Mononuclear cell (primary cell): ENCODE results near the gene PTCHD1. TPM values are rescaled to one million over a fixed set of nuclear protein-coding genes. Genes with fewer than 3 reads are reported as not detected.

Experiments
- H3K27me3 ChIP-seq: 2 replicates; pipeline ENCODE4 v1.6.0; 2011; ENCODE audit warnings: low read length, control low read depth; ENCODE audit not compliant: insufficient read depth
- H3K4me1 ChIP-seq: 2 replicates; pipeline ENCODE4 v1.5.1; 2011; ENCODE audit warnings: mild to moderate bottlenecking, low read length, control low read depth; ENCODE audit not compliant: insufficient read depth
- H3K4me3 ChIP-seq: 2 replicates; pipeline ENCODE4 v1.5.1; 2011; ENCODE audit warnings: mild to moderate bottlenecking, low read length, moderate library complexity
- H3K9me3 ChIP-seq: 2 replicates; pipeline ENCODE4 v1.5.1; 2011; ENCODE audit warnings: low read depth, mild to moderate bottlenecking, control low read depth, low read length
- total RNA-seq: library from RNA; depleted of rRNA; stranded (reverse); fragments of >200 nt; gene quantifications from one replicate; pipeline ENCODE4 v1.2.3, GENCODE V29; 2012

Gene PTCHD1
- total RNA-seq = under 0.01 TPM

DNA sequence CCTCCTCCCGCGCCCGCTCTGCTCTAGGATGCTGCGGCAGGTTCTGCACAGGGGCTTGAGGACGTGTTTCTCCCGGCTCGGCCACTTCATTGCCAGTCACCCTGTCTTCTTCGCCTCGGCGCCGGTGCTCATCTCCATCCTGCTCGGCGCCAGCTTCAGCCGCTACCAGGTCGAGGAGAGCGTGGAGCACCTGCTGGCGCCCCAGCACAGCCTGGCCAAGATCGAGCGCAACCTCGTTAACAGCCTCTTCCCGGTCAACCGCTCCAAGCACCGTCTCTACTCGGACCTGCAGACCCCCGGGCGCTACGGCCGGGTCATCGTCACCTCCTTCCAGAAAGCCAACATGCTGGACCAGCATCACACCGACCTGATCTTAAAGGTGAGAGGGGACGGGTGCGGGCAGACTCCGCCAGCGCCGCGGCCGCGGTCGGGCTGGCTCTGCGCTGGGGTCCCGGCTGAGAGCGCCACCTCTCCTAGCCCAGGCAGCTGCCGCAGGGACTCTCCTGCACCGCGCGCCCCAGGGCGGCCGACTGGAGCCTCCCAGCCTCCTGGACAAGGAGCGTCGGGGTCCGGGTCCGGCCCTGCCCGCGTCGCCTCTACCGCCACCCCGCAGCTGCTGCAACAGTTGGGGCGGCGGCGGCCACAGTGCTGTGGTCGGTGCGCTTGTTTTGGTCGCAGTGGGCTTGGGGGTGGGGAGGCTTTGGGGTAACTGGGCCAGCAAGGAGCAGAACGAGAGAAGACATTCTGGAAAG lies at the start of gene PTCHD1:
Gene PTCHD1 (plus strand): TSS at position 2 of the 752 bp plus-strand sequence. CDS start 27 bp downstream, at position 29.
- Histone ChIP-seq H3K27me3 (peaks cover 30% of the 10 kb centered on the region), H3K9me3 (no peaks in the 10 kb centered on the region), H3K4me3 (no peak within 1 kb of the TSS), H3K4me1 (no peaks in the 10 kb centered on the region)

DNA sequence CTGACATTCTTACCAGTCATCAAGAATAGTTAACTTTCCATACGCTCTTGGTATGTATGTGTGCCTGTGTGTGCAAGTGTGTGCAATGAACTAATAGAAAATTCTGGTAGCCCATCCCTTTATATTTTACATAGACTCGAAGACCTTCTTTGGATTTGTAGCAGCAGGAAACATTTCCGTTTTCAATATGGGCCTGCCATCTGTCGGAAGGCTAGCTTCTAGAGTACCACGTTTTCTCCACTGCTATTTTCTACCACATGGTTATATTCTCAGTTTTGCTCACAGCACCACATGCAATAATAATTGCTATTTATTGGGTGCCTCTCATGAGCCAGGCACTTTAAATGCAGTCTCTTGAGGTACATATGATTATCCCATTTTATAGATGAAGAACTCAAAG lies 47.9 kb upstream of the PTCHD1 start:
- Histone ChIP-seq H3K27me3 (no peaks in the 10 kb centered on the region), H3K4me1 (no peaks in the 10 kb centered on the region), H3K4me3 (no peak overlapping the region), H3K9me3 (no peaks in the 10 kb centered on the region)

DNA sequence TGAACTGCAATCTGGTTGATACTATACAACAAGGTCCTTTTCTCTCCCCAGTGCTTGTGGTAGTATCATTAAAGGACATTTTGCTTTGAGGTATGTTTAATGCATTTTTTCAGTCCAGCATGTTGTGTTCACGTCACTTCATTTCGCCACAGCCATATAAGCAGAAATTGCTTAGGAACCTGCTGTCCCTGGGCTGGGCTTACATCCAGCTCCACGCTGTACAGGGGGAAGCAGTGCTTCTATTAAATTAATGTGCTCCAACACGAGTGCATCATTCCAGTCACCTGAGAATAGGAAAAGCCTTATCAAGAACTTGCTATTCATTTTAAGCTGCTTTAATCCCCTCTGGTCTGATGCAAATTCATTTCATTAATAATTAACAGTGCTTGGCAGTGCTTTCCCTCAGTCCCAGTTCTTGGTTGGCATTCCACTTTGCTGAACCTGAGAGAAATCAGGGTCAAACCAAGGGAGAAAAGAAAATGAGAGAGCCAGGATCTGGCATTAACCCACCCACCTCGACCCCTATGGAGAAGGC lies 47.4 kb upstream of the PTCHD1 start:
- no peaks in the 10 kb centered on the region for H3K27me3 ChIP-seq
- H3K9me3 ChIP-seq = no peaks in the 10 kb centered on the region
- H3K4me1 ChIP-seq = no peaks in the 10 kb centered on the region
- H3K4me3 ChIP-seq = no peak overlapping the region

DNA sequence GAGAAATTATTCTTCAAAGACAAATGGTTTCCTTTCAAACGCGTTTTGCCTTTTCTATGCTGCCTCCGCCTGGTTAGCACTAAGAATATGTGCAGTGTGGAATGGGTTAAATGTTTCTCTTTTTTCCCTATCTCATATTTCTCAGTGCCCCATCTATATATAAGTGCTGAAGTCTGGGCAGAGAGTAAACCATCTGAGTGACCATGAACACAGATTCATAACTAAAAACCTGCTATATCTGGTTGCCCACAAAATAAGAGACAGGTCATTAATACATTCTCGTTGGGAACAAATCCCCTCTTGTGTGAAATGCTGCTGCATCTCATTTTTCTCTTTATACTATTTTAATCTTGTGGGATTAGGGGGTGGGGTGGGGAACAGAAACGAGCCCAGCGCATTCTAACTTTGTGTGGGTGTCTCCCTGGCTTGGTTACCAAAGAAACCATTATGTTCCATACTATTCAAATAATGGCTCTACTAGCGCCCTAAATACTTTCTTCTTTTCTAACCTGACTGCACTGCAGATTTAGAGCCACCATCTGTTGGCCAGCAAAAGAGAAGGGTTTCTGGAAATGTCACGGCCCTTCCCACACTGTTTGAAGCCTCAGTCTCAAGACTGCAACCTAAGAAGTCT lies 42.2 kb upstream of the PTCHD1 start:
- H3K27me3 ChIP-seq = no peaks in the 10 kb centered on the region
- no peaks in the 10 kb centered on the region for H3K4me1 ChIP-seq
- no peaks in the 10 kb centered on the region for H3K9me3 ChIP-seq
- H3K4me3 ChIP-seq = no peak overlapping the region

DNA sequence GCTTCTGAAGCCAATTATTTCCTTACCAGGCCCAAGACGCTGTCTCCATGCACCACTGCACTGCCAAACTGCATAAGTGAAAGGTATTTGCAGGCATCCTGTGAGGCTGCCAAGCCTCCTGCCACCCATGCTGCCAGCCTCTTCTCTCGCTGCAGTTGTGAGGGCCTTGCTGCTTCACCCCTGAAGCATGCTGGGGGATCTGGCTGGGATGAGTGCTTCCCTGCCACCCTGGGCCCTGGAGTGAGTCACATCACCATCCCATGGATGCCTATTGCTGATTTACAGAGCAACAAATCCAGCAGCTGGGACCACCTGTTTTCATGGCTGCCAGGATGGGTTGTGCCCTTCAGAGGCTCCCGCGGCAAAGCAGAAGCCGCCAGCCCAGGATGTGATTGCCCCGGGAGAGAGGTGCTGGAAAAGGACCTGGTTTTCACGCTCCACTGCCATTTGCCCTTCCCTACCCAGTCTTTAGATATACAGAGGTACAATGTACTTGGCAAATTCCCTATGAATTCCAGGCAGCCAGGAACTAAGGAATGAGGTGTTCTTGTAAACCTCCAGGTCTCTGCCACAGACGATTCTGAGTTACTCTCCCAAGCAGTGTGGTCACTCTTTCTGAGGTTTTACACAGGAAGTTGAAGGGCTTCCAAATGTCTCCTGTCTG lies 41.5 kb upstream of the PTCHD1 start:
- H3K4me3 ChIP-seq = no peak overlapping the region
- no peaks in the 10 kb centered on the region for H3K27me3 ChIP-seq
- no peaks in the 10 kb centered on the region for H3K9me3 ChIP-seq
- H3K4me1 ChIP-seq = no peaks in the 10 kb centered on the region

DNA sequence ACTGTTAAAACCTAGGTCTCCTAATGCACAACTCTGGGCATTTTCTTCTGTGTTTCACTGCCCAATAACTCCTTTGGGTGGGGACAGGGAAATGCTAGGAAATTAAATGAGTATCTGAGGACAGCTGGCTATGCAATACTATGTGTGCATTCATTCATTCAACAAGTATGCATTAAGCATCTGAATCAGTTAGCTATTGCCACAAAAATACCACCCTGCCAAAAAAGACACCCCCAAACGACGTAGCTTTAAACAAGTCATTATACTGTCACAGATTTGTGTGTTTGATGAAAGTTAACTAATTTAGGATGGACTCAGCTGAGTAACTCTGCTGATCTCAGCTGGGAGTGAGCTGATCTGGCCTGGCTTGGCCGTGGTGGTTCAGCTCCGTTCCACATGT lies 29.8 kb upstream of the PTCHD1 start:
- no peaks in the 10 kb centered on the region for H3K9me3 ChIP-seq

DNA sequence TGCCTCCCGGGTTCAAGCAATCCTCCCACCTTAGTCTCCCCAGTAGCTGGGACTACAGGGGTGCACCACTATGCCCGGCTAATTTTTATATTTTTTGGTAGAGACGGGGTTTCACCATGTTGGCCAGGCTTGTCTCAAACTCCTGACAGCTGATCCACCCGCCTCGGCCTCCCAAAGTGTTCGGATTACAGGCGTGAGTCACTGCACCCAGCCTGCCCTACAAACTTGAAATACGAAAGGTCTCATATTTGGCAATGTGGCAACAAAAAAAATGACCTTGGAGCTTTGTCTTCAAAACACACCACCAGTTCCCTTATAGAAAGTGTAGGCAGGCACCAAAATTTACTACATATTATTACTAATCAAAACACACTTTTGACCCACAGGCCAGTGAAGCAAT lies 22.9 kb upstream of the PTCHD1 start:
- no peaks in the 10 kb centered on the region for H3K27me3 ChIP-seq
- H3K4me1 ChIP-seq = no peaks in the 10 kb centered on the region
- no peak overlapping the region for H3K4me3 ChIP-seq
- H3K9me3 ChIP-seq = no peaks in the 10 kb centered on the region

More for the DNA sequence above, 29.8 kb upstream of the PTCHD1 start:
- no peak overlapping the region for H3K4me3 ChIP-seq
- H3K27me3 ChIP-seq = no peaks in the 10 kb centered on the region
- no peaks in the 10 kb centered on the region for H3K4me1 ChIP-seq

GRCh38 chrX:23312136-23312535 lies 22.5 kb upstream of the PTCHD1 start:
- Histone ChIP-seq H3K4me1 (no peaks in the 10 kb centered on the region), H3K27me3 (no peaks in the 10 kb centered on the region), H3K9me3 (no peaks in the 10 kb centered on the region), H3K4me3 (no peak overlapping the region)

DNA sequence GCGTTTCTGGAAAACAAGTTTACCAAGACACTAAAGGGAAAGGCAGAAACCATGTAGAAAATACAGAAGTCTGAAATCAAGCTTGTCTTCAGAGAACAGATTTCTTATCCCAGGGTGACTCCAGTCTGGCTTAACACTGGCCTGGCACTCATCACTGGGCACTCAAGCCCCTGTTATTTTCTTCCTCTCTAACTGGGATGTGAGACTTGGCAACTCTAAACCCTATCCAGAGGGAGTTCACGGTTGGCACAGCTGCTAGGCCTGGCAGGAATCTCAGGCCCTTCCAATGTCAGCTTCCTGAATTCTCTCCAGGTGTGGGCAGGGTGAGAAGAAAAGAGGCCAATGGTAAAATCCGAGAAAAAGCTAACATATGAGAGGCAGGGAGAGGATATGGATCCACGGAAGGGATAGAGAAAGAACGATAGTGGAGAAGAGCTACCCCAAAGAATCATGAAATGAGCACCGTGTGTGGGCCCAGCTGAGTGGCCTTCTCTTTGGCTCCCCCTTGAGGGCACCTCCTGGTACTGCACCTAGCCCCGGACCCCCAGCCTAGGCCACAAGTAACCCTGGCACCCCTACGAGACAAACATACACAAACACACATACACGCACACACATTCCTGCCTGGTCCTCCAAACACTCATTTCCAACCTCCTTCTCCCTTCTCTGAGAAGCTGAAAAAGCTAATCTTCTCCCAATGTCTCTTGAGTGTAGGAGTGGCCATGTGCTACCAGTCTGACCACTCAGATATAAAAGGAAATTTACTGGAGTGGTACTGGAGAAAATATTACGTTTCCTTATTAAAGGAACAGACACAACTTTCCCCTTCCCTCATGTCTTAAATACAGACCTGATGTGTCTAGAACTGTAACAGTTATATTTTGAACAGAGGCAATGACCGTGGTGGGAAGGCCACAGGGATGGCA lies 16.6 kb upstream of the PTCHD1 start:
- no peaks in the 10 kb centered on the region for H3K27me3 ChIP-seq
- H3K4me1 ChIP-seq = no peaks in the 10 kb centered on the region
- H3K9me3 ChIP-seq = no peaks in the 10 kb centered on the region
- H3K4me3 ChIP-seq = no peak overlapping the region

GRCh38 chrX:23327104-23327503 lies 7.5 kb upstream of the PTCHD1 start:
- no peak overlapping the region for H3K4me3 ChIP-seq
- H3K9me3 ChIP-seq = no peaks in the 10 kb centered on the region
- H3K4me1 ChIP-seq = no peaks in the 10 kb centered on the region
- peaks cover 7% of the 10 kb centered on the region for H3K27me3 ChIP-seq

DNA sequence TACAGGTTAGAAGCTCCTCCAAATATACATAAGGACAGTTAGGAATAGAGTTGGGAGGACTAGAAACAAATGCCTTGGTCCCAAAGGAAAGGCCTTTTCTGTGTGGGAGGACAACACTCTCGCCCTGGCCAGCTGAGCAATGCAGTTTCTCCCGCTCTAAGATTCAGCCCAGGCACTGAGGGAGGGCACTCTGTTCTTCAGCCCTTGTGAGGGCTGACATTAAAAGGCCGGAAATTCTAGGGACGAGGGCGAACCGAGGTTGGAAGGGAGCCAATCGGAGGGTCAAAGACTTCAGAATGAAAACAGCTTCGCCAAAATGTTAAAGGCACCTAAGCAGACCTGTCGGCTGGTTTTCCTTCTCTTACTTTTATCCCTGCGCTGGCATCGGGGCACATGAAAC lies 2.9 kb upstream of the PTCHD1 start:
- Histone ChIP-seq H3K9me3 (no peaks in the 10 kb centered on the region), H3K4me1 (no peaks in the 10 kb centered on the region), H3K27me3 (peaks cover 23% of the 10 kb centered on the region), H3K4me3 (no peak overlapping the region)

DNA sequence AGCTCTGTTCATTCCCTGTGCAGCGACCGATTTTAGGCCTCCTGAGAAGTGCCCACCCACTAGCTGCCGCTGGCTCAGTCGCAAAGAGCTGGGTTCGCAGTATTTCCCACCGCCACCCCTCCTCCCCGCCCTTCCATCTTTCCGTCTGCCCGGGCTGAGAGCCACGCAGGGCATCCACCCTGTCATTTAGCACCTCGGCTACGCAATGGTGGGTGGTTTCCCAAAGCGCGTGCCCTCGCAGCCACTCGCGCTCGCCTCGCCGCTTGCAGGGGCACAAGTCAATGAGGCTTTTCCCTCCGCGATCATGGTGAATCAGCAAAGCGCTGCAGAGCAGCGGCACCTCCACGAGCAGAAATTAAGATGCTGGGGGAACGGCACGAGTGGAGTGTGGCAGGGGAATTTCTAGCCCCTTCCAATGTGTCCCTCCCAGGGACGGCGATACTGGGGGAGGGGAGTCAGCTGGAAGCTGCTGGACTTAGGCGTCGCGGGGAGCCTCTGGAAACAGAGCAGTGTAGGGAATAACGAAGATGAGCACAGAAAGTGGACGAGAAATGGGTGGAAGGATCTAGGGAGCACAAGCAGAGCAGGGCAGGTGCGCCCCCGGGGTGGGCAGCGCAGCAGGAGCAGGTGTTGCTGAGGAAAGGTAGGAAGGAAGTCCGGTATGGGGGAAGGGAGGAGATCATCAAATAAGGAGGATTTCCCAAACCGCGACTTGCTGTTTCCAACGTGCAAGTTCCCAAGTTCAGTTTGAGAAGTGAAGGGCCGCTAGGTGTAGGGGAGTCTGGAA lies 2.4 kb upstream of the PTCHD1 start:
- no peaks in the 10 kb centered on the region for H3K4me1 ChIP-seq
- H3K9me3 ChIP-seq = no peaks in the 10 kb centered on the region
- H3K4me3 ChIP-seq = no peak overlapping the region
- H3K27me3 ChIP-seq = peaks cover 28% of the 10 kb centered on the region

- no peaks in the 10 kb centered on the region for H3K4me1 ChIP-seq
- H3K4me3 ChIP-seq = no peak overlapping the region
- H3K9me3 ChIP-seq = no peaks in the 10 kb centered on the region
- H3K27me3 ChIP-seq = peaks cover 30% of the 10 kb centered on the region
These were observed 1.5 kb upstream of the PTCHD1 start for GRCh38 chrX:23332888-23333821.
